Activated T-cell treated with anti-CD3 and anti-CD28 coated beads, Interleukin-2, amount 50 U/mL, for 72 hours (primary cell): ENCODE data around the gene TRIM46. TPM values are rescaled to one million over a fixed set of nuclear protein-coding genes. Genes with fewer than 3 reads are reported as not detected.
"Not testable (repeated sequence)": the region's sequence is repeated elsewhere in the genome, so short reads cannot be mapped to it uniquely, and the experiment has no call there.

Experiments
- ATAC-seq, 2 donors: fragments of 150-1000 bp; cut with Tn5 transposase; replicated peaks in 1 of 2; 2 replicates each; pipeline ENCODE4 v1.10.0; 2021; ENCODE audit warnings: moderate library complexity in 2 of 2, mild to moderate bottlenecking in 1 of 2
- DNase-seq, 2 donors: peaks; one replicate each; pipeline ENCODE4 v3.0.0; 2021 to 2022; ENCODE audit warnings: mixed read lengths in 1 of 2
- H3K27ac Mint-ChIP-seq: one replicate; pipeline ENCODE4 v1.8.0; 2022; ENCODE audit warnings: mild to moderate bottlenecking, moderate library complexity, mixed read lengths
- H3K27me3 Mint-ChIP-seq: one replicate; pipeline ENCODE4 v1.8.0; 2022; ENCODE audit warnings: low read depth, mixed read lengths
- H3K36me3 Mint-ChIP-seq, 2 donors: one replicate each; pipeline ENCODE4 v1.8.0; 2022; ENCODE audit warnings: mixed read lengths in 2 of 2, mild to moderate bottlenecking in 1 of 2; ENCODE audit not compliant: insufficient read depth in 2 of 2
- H3K4me1 Mint-ChIP-seq: one replicate; pipeline ENCODE4 v1.8.0; 2022; ENCODE audit warnings: low read depth, mixed read lengths
- H3K4me3 Mint-ChIP-seq, 2 donors: one replicate each; pipeline ENCODE4 v1.8.0; 2022; ENCODE audit warnings: mild to moderate bottlenecking in 2 of 2, mixed read lengths in 2 of 2, moderate library complexity in 2 of 2
- H3K9me3 Mint-ChIP-seq, 2 donors: one replicate each; pipeline ENCODE4 v1.8.0; 2022; ENCODE audit warnings: mixed read lengths in 2 of 2
- total RNA-seq, 2 donors: library from RNA; stranded (reverse); gene quantifications; one replicate each; pipeline ENCODE4 v1.2.3, GENCODE V29; 2022

Gene TRIM46
- total RNA-seq, 2 donors from 2014 or later: 8.6 to 9.8 TPM

DNA sequence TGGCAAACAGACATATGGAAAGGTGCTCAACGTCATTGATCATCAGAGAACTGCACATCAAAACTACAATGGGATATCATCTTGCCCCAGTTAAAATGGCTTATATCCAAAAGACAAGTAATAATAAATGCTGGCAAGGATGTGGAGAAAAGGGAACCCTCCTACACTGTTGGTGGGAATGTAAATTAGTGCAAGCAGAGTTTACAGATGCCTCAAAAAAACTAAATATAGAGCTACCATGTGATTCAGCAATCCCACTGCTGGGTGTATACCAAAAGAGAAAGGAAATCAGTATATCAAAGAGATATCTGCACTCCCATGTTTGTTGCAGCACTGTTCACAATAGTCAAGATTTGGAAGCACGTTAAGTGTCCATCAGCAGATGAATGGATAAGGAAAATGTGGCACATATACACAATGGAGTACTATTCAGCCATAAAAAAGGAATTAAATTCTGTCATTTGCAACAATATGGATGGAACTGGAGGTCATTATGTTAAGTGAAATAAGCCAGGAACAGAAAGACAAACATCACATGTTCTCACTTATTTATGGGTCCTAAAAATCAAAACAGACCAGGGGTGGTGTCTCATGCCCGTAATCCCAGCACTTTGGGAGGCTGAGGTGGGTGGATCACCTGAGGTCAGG, 17.5 kb upstream of the TRIM46 start:
- H3K27ac Mint-ChIP-seq, H3K9me3 Mint-ChIP-seq, H3K4me1 Mint-ChIP-seq, H3K27me3 Mint-ChIP-seq, H3K4me3 Mint-ChIP-seq, ATAC-seq, DNase-seq, H3K36me3 Mint-ChIP-seq: not testable (repeated sequence)

DNA sequence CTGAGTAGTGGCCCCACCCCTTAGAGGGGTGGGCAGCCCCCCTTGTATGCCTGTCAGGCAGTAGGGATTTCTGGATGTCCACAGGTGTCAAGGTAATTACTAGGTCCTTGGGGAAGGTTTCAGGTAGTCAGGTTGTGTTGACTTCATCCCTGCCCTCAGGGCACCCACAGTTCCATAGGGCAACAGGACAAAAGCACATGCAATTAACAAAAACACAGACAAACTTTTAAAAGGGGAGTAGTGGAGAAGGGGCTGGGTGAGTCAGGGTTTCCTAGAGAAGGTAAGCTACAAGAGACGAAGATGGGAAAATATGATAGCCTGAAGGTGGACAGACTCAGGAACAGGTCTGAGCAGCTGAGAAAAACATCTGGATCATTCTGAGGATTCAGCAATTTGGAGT, 14.7 kb upstream of the TRIM46 start:
- no peak for DNase-seq
- Mint-ChIP-seq H3K4me3 (no peak overlapping the region), H3K27me3 (no peaks in the 10 kb centered on the region), H3K36me3 (no peaks in the 10 kb centered on the region), H3K4me1 (no peaks in the 10 kb centered on the region), H3K9me3 (peaks cover 0 to 2% of the 10 kb centered on the region in 2 donors), H3K27ac (no peak overlapping the region)
- ATAC-seq: no peak

DNA sequence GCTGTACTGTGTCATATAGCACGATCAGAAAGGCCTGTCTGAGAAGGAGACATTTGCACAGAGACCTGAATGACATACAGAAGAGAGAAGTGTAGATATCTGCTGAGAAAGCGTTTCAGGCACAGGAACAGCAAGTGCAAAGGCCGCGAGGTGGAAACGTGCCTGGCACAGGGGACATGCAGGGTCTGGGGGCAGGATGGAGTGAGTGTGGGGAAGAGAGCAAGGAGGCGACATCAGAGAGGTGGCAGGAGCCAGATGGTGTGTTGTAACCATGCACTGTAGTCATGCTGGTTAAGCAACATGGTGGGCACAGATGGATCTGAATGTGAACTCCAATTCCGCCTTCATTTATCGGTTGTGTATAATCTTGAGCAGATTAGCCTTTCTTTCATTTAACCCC, 13.5 kb upstream of the TRIM46 start:
- H3K4me1 Mint-ChIP-seq: no peaks in the 10 kb centered on the region
- H3K4me3 Mint-ChIP-seq: no peak overlapping the region
- no peak for DNase-seq
- peaks cover 0 to 2% of the 10 kb centered on the region in 2 donors for H3K9me3 Mint-ChIP-seq
- no peak overlapping the region for H3K27ac Mint-ChIP-seq
- H3K36me3 Mint-ChIP-seq: no peaks in the 10 kb centered on the region
- ATAC-seq: no peak
- no peaks in the 10 kb centered on the region for H3K27me3 Mint-ChIP-seq

GRCh38 chr1:155162631-155163030, 11.0 kb upstream of the TRIM46 start:
- not testable (repeated sequence) for H3K27me3 Mint-ChIP-seq, H3K4me3 Mint-ChIP-seq, H3K36me3 Mint-ChIP-seq, H3K9me3 Mint-ChIP-seq, DNase-seq, ATAC-seq, H3K27ac Mint-ChIP-seq
- peaks cover 10% of the 10 kb centered on the region for H3K4me1 Mint-ChIP-seq

DNA sequence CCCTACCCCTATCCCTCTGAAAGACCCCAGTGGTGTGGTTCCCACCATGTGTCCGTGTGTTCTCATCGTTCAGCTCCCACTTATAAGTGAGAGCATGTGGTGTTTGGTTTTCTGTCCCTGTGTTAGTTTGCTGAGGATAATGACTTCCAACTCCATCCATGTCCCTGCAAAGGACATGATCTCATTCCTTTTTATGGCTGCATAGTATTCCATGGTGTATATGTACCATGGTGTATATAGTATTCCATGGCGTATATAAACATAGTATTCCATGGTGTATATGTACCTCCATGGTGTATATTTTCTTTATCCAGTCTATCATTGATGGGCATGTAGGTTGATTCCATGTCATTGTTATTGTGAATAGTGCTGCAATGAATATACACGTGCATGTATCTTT, 9.9 kb upstream of the TRIM46 start:
- peaks cover 17% of the 10 kb centered on the region for H3K4me1 Mint-ChIP-seq
- not testable (repeated sequence) for H3K36me3 Mint-ChIP-seq, H3K27me3 Mint-ChIP-seq, ATAC-seq, H3K9me3 Mint-ChIP-seq, H3K4me3 Mint-ChIP-seq, DNase-seq, H3K27ac Mint-ChIP-seq

- not testable (repeated sequence) for ATAC-seq
These were observed 9.0 kb upstream of the TRIM46 start for GRCh38 chr1:155164625-155165024.

DNA sequence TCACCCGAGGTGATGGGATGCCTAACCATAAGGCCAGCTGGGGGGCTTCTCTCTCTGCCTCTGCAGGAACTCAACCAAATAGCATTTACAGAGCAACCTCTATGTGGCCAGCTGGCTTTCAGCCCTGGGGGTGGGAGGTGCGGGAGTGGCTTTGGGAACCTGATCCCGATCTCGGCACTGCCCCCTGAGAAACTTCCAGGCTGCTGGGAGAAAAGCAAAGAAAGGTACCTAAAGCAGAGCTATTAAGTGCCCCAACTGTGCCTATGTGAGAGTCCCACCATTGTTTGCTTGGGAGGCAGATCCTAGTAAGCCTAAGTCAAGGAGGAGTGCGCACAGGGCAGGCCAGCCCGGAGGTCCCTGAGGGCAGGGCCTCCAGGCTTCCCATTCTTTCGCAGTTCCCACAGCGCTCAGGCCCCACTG, 7.6 kb upstream of the TRIM46 start:
- no peaks in the 10 kb centered on the region for H3K27me3 Mint-ChIP-seq
- ATAC-seq (no peak), DNase-seq (no peak)
- no peak overlapping the region for H3K4me3 Mint-ChIP-seq
- no peaks in the 10 kb centered on the region for H3K9me3 Mint-ChIP-seq
- H3K36me3 Mint-ChIP-seq: peaks cover 3 to 8% of the 10 kb centered on the region in 2 donors
- peaks cover 28% of the 10 kb centered on the region for H3K4me1 Mint-ChIP-seq
- H3K27ac Mint-ChIP-seq: no peak overlapping the region

More at GRCh38 chr1:155164625-155165024, 9.0 kb upstream of the TRIM46 start:
- H3K9me3 Mint-ChIP-seq, H3K27me3 Mint-ChIP-seq, H3K27ac Mint-ChIP-seq, DNase-seq, H3K4me3 Mint-ChIP-seq, H3K36me3 Mint-ChIP-seq: not testable (repeated sequence)
- peaks cover 24% of the 10 kb centered on the region for H3K4me1 Mint-ChIP-seq

- ATAC-seq (peak in 1 of 2 donors; percentile 2), DNase-seq (no peak)
- Mint-ChIP-seq H3K4me1 (peaks cover 34% of the 10 kb centered on the region), H3K36me3 (peaks cover 3 to 8% of the 10 kb centered on the region in 2 donors), H3K27ac (no peak overlapping the region), H3K27me3 (no peaks in the 10 kb centered on the region), H3K4me3 (peak overlapping the region; percentile 78 to 84), H3K9me3 (no peaks in the 10 kb centered on the region)
These were observed 7.0 kb upstream of the TRIM46 start for GRCh38 chr1:155166471-155167165.

- Mint-ChIP-seq H3K4me3 (peak overlapping the region; percentile 78 to 84), H3K27me3 (no peaks in the 10 kb centered on the region), H3K36me3 (peaks cover 4 to 8% of the 10 kb centered on the region in 2 donors), H3K27ac (no peak overlapping the region), H3K4me1 (peaks cover 42% of the 10 kb centered on the region), H3K9me3 (no peaks in the 10 kb centered on the region)
- ATAC-seq: peak; percentile 78 to 87
- peak; percentile 88 to 90 for DNase-seq
These were observed 6.2 kb upstream of the TRIM46 start for GRCh38 chr1:155167166-155168104.

GRCh38 chr1:155168105-155168445, 5.6 kb upstream of the TRIM46 start:
- not testable (repeated sequence) for ATAC-seq, H3K36me3 Mint-ChIP-seq, DNase-seq, H3K9me3 Mint-ChIP-seq, H3K27me3 Mint-ChIP-seq, H3K27ac Mint-ChIP-seq
- peaks cover 45% of the 10 kb centered on the region for H3K4me1 Mint-ChIP-seq
- peak overlapping the region; percentile 78 to 84 for H3K4me3 Mint-ChIP-seq

DNA sequence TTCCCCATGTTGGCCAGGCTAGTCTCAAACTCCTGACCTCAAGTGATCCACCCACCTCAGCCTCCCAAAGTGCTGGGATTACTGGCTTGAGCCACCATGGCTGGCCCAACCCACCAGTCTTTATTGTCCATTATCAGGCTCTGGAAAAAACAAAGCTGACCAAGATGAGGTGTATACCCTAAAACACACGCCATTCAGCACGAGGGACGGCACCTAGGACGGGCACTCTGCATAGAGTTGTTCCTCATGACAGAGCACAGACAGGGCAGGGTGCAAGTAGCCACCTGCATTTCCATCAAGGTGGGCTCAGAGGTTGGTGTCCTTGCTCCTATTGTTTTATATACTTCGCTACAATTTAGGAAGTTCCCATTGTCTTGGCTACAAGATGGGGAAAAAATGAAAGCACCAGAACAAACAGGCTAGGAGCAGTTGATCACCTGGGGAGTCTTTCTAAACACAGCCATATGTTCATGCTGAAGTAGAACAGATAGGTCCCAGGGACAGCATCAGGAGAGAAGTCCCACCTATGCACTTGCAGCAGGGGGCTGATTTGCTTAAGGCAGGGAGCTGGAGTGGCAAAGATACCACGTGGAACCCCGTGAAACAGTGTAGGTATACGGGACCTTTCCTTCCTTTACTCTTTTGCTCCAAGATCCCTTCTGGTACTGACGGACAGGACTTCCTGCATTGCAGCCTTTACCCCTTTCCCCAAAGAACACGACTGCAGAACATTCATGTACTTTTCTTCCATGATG, 5.0 kb upstream of the TRIM46 start:
- no peaks in the 10 kb centered on the region for H3K27me3 Mint-ChIP-seq
- no peaks in the 10 kb centered on the region for H3K9me3 Mint-ChIP-seq
- peaks cover 50% of the 10 kb centered on the region for H3K4me1 Mint-ChIP-seq
- DNase-seq: no peak
- ATAC-seq: no peak
- H3K27ac Mint-ChIP-seq: no peak overlapping the region
- H3K36me3 Mint-ChIP-seq: peaks cover 6 to 8% of the 10 kb centered on the region in 2 donors
- H3K4me3 Mint-ChIP-seq: no peak overlapping the region

DNA sequence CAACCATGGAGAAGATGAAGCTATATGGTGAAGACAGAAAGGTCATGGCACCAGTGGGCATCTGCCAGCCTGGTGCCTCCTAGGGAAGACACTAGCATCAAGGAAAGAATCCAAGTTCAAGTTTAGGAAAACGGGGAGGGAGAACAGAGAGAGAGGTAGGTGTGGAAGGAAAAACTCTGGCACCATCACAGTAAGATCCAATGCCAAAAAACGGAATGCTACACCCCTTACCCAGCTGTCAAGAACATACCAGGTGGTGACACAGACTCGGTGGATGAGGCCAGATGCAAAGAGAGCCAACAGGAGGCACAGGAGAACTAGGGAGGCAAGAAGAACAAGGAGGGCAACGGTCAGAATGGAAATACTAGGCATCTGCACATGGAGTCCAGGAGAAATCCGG, 4.1 kb upstream of the TRIM46 start:
- no peaks in the 10 kb centered on the region for H3K9me3 Mint-ChIP-seq
- peaks cover 6 to 8% of the 10 kb centered on the region in 2 donors for H3K36me3 Mint-ChIP-seq
- DNase-seq (no peak), ATAC-seq (no peak)
- no peaks in the 10 kb centered on the region for H3K27me3 Mint-ChIP-seq
- no peak overlapping the region for H3K4me3 Mint-ChIP-seq
- H3K27ac Mint-ChIP-seq: no peak overlapping the region
- peaks cover 57% of the 10 kb centered on the region for H3K4me1 Mint-ChIP-seq
